Stimulated activated CD4-positive, alpha-beta T cell treated with anti-CD3 and anti-CD28 coated beads, Interleukin-15, amount 100 ng/mL, for 24 hours (primary cell): Measurements from ENCODE around the gene STK33.
"Not testable (repeated sequence)": the region's sequence is repeated elsewhere in the genome, so short reads cannot be mapped to it uniquely, and the experiment has no call there.

ENCODE experiments used
- DNase-seq: peaks from one replicate; pipeline ENCODE4 v3.0.0-alpha.2; 2020

The STK33 gene

GRCh38 chr11:8533332-8533731 is 60.7 kb downstream of the STK33 start:
- DNase-seq, result no peak

GRCh38 chr11:8532475-8532874 is 61.6 kb downstream of the STK33 start:
- DNase-seq, result no peak

GRCh38 chr11:8531982-8532381 is 62.0 kb downstream of the STK33 start:
- DNase-seq, result no peak

GRCh38 chr11:8531312-8531711 is 62.7 kb downstream of the STK33 start:
- no peak for DNase-seq

- DNase-seq, result no peak
Observed at GRCh38 chr11:8527939-8528338, 66.1 kb downstream of the STK33 start.

- no peak for DNase-seq
Observed at GRCh38 chr11:8523396-8523795, 70.6 kb downstream of the STK33 start.

GRCh38 chr11:8512547-8512946 is 81.5 kb downstream of the STK33 start:
- no peak for DNase-seq

- no peak for DNase-seq
Observed at GRCh38 chr11:8503910-8504364, 90.1 kb downstream of the STK33 start.

- no peak for DNase-seq
Observed at GRCh38 chr11:8501836-8502235, 92.2 kb downstream of the STK33 start.

GRCh38 chr11:8488395-8488794 is 105.6 kb downstream of the STK33 start:
- DNase-seq, result no peak

- DNase-seq, result no peak
Observed at GRCh38 chr11:8487261-8487660, 106.8 kb downstream of the STK33 start.

GRCh38 chr11:8484251-8484650 is 109.8 kb downstream of the STK33 start:
- no peak for DNase-seq

GRCh38 chr11:8480858-8481257 is 113.2 kb downstream of the STK33 start:
- DNase-seq, result no peak

- DNase-seq, result no peak
Observed at GRCh38 chr11:8477680-8478079, 116.3 kb downstream of the STK33 start.

GRCh38 chr11:8477151-8477550 is 116.9 kb downstream of the STK33 start:
- DNase-seq, result no peak

GRCh38 chr11:8467806-8468205 is 126.2 kb downstream of the STK33 start:
- not testable (repeated sequence) for DNase-seq

- DNase-seq, result not testable (repeated sequence)
Observed at GRCh38 chr11:8467356-8467755, 126.7 kb downstream of the STK33 start.

- DNase-seq, result not testable (repeated sequence)
Observed at GRCh38 chr11:8466884-8467283, 127.1 kb downstream of the STK33 start.

GRCh38 chr11:8459711-8460399 is 134.2 kb downstream of the STK33 start:
- DNase-seq, result no peak

GRCh38 chr11:8442301-8442700 is 151.7 kb downstream of the STK33 start:
- no peak for DNase-seq

- no peak for DNase-seq
Observed at GRCh38 chr11:8440649-8441048, 153.4 kb downstream of the STK33 start.

GRCh38 chr11:8429483-8429882 is 164.5 kb downstream of the STK33 start:
- DNase-seq, result no peak

- no peak for DNase-seq
Observed at GRCh38 chr11:8426076-8426475, 168.0 kb downstream of the STK33 start.

- DNase-seq, result no peak
Observed at GRCh38 chr11:8415195-8415594, 178.8 kb downstream of the STK33 start.
